ENCODE data around the gene ARMCX4. TPM values are rescaled to one million over a fixed set of nuclear protein-coding genes. Genes with fewer than 3 reads are reported as not detected.

Gene ARMCX4
- total RNA-seq (2021), result 13.9 to 15.2 TPM (median 14.5 TPM) in 3 replicates
- Bru-seq, nascent RNA, result percentile 82 among the genes with signal in this experiment
- long read RNA-seq, experiment 1, partial matches to known transcripts, result 3 of 24 reads
- long read RNA-seq, experiment 1, other reads (novel, unspliced or antisense), result 21 of 24 reads
- long read RNA-seq, experiment 2, partial matches to known transcripts, result 4 of 6 reads
- long read RNA-seq, experiment 2, other reads (novel, unspliced or antisense), result 2 of 6 reads
- long read RNA-seq, experiment 3, partial matches to known transcripts, result 0 of 1 reads
- long read RNA-seq, experiment 3, other reads (novel, unspliced or antisense), result 1 of 1 reads

DNA sequence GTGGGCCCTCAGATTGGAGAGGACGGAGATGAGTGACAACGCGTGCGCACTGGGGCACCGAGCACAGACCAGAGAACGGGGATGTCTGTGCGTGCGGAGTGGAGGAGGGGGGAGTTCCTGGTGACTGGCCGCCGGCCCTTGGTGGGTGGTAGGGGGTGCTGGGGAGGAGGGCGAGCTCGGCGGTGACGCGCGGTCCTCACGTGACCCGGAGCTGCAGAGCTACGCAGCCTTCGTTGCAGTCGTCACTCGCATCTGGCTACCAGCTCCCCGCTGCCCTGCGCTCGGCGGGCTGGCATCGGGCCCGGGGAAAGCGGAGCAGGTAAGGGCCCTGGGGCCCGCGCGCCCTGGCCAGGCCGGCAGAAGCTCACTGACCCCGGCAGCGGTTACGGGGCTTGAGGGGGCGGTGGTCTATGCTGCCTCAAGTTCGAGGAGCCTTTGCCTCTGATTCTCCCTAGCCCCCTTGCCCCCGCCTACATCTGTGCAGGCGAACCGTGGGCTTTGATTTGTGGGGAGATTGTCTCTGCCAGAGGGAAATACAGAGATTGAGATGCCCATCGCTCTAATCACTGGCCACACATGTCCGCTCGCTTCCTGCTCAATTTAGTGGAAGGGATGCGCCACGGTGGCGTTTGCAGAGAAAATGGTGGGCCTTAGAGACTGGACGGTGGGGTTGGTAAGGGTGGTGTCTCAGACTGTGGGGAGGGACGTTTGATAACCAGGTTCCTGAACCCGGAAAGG lies at the start of gene ARMCX4:
TSS of gene ARMCX4 (plus strand) at position 245 of the 738 bp plus-strand sequence. CDS start 3,134 bp downstream, outside the sequence.
- POLR2A ChIA-PET, result interaction anchor here (0.6 to 0.7 kb wide), 2 partner anchors 66 to 80 kb away, joined by 3 to 6 read pairs; no protein-coding TSS in a partner anchor
- CTCF ChIA-PET, result interaction anchor here (1.0 kb wide), 1 partner anchor 23 kb away, joined by 3 read pairs; no protein-coding TSS in a partner anchor

DNA sequence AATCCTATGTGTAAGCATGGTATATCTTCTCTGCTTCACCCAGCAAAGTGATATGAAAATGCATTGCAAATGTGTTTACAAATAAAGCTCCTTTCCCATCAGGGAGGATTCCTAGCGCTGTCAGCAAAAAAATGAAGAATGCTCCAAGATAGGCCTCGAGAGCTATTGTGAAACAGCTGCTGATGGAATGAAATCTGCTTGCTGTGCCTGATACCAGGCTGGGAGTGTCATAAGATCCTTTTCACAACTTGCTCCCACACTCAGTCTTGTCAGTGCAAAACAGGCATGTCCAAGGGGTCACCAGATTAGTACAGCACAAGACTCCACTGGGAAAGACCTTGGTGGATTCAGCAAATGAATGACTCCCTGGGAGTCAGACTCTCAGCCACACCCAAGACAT lies 43.2 kb upstream of the ARMCX4 start:
- H3K27ac Mint-ChIP-seq, result no peak overlapping the region
- ATAC-seq, result no peak
- H3K9me3 Mint-ChIP-seq, result peaks cover 17% of the 10 kb centered on the region; the same call in 1 of the 2 replicates
- POLR2A ChIA-PET, result no interaction called here
- CTCF ChIA-PET, result no interaction called here
- DNase-seq (ENCODE audit: low spot score), result no peak
- no peaks in the 10 kb centered on the region for H3K4me1 Mint-ChIP-seq
- H3K36me3 Mint-ChIP-seq, result peaks cover 49% of the 10 kb centered on the region
- TF ChIP-seq ZNF121 (CRISPR knock-in tag; IDR thresholded peaks at IDR 0.05) (no peak), FOXP1 (CRISPR knock-in tag; IDR thresholded peaks at IDR 0.05; ENCODE audit: borderline replicate concordance) (no peak), FOXK1 (CRISPR knock-in tag; IDR thresholded peaks at IDR 0.05) (no peak), NFYB (CRISPR knock-in tag; conservative IDR thresholded peaks at IDR 0.05; ENCODE audit: low read depth) (no peak), ATF1 (CRISPR knock-in tag; IDR thresholded peaks at IDR 0.05) (no peak), ZBTB21 (CRISPR knock-in tag; IDR thresholded peaks at IDR 0.05; ENCODE audit: borderline replicate concordance) (no peak), TEAD1 (CRISPR knock-in tag; IDR thresholded peaks at IDR 0.05) (no peak), NFATC4 (CRISPR knock-in tag; IDR thresholded peaks at IDR 0.05) (no peak), MYBL2 (CRISPR knock-in tag; IDR thresholded peaks at IDR 0.05) (no peak)
- TF ChIP-seq, protein P1, sequence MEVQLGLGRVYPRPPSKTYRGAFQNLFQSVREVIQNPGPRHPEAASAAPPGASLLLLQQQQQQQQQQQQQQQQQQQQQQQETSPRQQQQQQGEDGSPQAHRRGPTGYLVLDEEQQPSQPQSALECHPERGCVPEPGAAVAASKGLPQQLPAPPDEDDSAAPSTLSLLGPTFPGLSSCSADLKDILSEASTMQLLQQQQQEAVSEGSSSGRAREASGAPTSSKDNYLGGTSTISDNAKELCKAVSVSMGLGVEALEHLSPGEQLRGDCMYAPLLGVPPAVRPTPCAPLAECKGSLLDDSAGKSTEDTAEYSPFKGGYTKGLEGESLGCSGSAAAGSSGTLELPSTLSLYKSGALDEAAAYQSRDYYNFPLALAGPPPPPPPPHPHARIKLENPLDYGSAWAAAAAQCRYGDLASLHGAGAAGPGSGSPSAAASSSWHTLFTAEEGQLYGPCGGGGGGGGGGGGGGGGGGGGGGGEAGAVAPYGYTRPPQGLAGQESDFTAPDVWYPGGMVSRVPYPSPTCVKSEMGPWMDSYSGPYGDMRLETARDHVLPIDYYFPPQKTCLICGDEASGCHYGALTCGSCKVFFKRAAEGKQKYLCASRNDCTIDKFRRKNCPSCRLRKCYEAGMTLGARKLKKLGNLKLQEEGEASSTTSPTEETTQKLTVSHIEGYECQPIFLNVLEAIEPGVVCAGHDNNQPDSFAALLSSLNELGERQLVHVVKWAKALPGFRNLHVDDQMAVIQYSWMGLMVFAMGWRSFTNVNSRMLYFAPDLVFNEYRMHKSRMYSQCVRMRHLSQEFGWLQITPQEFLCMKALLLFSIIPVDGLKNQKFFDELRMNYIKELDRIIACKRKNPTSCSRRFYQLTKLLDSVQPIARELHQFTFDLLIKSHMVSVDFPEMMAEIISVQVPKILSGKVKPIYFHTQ (CRISPR knock-in tag; IDR thresholded peaks at IDR 0.05), result no peak
- TF ChIP-seq, protein P2, sequence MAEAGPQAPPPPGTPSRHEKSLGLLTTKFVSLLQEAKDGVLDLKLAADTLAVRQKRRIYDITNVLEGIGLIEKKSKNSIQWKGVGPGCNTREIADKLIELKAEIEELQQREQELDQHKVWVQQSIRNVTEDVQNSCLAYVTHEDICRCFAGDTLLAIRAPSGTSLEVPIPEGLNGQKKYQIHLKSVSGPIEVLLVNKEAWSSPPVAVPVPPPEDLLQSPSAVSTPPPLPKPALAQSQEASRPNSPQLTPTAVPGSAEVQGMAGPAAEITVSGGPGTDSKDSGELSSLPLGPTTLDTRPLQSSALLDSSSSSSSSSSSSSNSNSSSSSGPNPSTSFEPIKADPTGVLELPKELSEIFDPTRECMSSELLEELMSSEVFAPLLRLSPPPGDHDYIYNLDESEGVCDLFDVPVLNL (CRISPR knock-in tag; IDR thresholded peaks at IDR 0.05; ENCODE audit: borderline replicate concordance, low read depth), result no peak
- TF ChIP-seq, protein P3, sequence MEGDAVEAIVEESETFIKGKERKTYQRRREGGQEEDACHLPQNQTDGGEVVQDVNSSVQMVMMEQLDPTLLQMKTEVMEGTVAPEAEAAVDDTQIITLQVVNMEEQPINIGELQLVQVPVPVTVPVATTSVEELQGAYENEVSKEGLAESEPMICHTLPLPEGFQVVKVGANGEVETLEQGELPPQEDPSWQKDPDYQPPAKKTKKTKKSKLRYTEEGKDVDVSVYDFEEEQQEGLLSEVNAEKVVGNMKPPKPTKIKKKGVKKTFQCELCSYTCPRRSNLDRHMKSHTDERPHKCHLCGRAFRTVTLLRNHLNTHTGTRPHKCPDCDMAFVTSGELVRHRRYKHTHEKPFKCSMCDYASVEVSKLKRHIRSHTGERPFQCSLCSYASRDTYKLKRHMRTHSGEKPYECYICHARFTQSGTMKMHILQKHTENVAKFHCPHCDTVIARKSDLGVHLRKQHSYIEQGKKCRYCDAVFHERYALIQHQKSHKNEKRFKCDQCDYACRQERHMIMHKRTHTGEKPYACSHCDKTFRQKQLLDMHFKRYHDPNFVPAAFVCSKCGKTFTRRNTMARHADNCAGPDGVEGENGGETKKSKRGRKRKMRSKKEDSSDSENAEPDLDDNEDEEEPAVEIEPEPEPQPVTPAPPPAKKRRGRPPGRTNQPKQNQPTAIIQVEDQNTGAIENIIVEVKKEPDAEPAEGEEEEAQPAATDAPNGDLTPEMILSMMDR (IDR thresholded peaks at IDR 0.05), result no peak
- TF ChIP-seq, protein P4, sequence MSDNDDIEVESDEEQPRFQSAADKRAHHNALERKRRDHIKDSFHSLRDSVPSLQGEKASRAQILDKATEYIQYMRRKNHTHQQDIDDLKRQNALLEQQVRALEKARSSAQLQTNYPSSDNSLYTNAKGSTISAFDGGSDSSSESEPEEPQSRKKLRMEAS (CRISPR knock-in tag; IDR thresholded peaks at IDR 0.05), result no peak
- no peak overlapping the region for H3K4me3 Mint-ChIP-seq
- no peaks in the 10 kb centered on the region for H3K27me3 Mint-ChIP-seq (ENCODE audit: low read depth)

More for the DNA sequence above, at the start of gene ARMCX4:
- Mint-ChIP-seq H3K27me3 (ENCODE audit: low read depth) (no peaks in the 10 kb centered on the region; the same call in 1 of the 2 replicates), H3K27ac (peak within 1 kb of the TSS; percentile 68), H3K4me1 (peaks cover 20% of the 10 kb centered on the region), H3K36me3 (peaks cover 12% of the 10 kb centered on the region; the same call in 1 of the 2 replicates), H3K4me3 (peak within 1 kb of the TSS; percentile 81), H3K9me3 (no peaks in the 10 kb centered on the region)
- TF ChIP-seq, protein P5, sequence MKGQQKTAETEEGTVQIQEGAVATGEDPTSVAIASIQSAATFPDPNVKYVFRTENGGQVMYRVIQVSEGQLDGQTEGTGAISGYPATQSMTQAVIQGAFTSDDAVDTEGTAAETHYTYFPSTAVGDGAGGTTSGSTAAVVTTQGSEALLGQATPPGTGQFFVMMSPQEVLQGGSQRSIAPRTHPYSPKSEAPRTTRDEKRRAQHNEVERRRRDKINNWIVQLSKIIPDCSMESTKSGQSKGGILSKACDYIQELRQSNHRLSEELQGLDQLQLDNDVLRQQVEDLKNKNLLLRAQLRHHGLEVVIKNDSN (CRISPR knock-in tag; IDR thresholded peaks at IDR 0.05), result peak; percentile 90
- peak; percentile 32; the same call in 1 of the 2 replicates for TF ChIP-seq ZNF263 (CRISPR knock-in tag; IDR thresholded peaks at IDR 0.05; ENCODE audit: low read depth)
- TF ChIP-seq, protein P6, sequence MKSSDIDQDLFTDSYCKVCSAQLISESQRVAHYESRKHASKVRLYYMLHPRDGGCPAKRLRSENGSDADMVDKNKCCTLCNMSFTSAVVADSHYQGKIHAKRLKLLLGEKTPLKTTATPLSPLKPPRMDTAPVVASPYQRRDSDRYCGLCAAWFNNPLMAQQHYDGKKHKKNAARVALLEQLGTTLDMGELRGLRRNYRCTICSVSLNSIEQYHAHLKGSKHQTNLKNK (CRISPR knock-in tag; IDR thresholded peaks at IDR 0.05), result no peak
- TF ChIP-seq, protein P7, sequence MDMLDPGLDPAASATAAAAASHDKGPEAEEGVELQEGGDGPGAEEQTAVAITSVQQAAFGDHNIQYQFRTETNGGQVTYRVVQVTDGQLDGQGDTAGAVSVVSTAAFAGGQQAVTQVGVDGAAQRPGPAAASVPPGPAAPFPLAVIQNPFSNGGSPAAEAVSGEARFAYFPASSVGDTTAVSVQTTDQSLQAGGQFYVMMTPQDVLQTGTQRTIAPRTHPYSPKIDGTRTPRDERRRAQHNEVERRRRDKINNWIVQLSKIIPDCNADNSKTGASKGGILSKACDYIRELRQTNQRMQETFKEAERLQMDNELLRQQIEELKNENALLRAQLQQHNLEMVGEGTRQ (CRISPR knock-in tag; IDR thresholded peaks at IDR 0.05), result peak; percentile 93
- DNase-seq (ENCODE audit: low spot score), result peak; percentile 70
- ATAC-seq, result peak; percentile 91

All from WTC11 (cell line).